Suprapubic skin (tissue), 4 donors: ENCODE data around the gene TNNC1. TPM values are rescaled to one million over a fixed set of nuclear protein-coding genes. Genes with fewer than 3 reads are reported as not detected.

Experiments
- DNase-seq, 2 donors: peaks; one replicate each; pipeline ENCODE4 v3.0.0-alpha.2; 2019; ENCODE audit warnings: low spot score in 2 of 2
- H3K27ac ChIP-seq: fragments of 200-600 bp; sonication (generic); one replicate; pipeline ENCODE4 v1.5.1; 2019
- H3K27me3 ChIP-seq: fragments of 200-600 bp; sonication (generic); one replicate; pipeline ENCODE4 v1.5.1; 2019
- H3K36me3 ChIP-seq: fragments of 200-600 bp; sonication (generic); one replicate; pipeline ENCODE4 v1.5.1; 2019
- H3K4me1 ChIP-seq: fragments of 200-600 bp; sonication (generic); one replicate; pipeline ENCODE4 v1.5.1; 2019
- H3K4me3 ChIP-seq: fragments of 200-600 bp; sonication (generic); one replicate; pipeline ENCODE4 v1.5.1; 2019; ENCODE audit warnings: mild to moderate bottlenecking
- H3K9me3 ChIP-seq: fragments of 200-600 bp; sonication (generic); one replicate; pipeline ENCODE4 v1.5.1; 2019
- CTCF ChIP-seq, 2 donors: fragments of 200-600 bp in 1 of 2; fragments of 450-650 bp in 1 of 2; sonication (generic) in 1 of 2; IDR thresholded peaks; one replicate each; pipeline ENCODE4 v1.5.1; 2016 to 2019; ENCODE audit warnings: antibody characterized with exemption in 2 of 2, mild to moderate bottlenecking in 1 of 2, moderate library complexity in 1 of 2
- EP300 ChIP-seq: sonication (generic); formaldehyde crosslinking; IDR thresholded peaks from one replicate; pipeline ENCODE4 v1.6.1; 2017; ENCODE audit warnings: antibody characterized with exemption
- POLR2A ChIP-seq, 2 donors: fragments of 450-650 bp; IDR thresholded peaks; one replicate each; pipeline ENCODE4 v1.6.1; 2017; ENCODE audit warnings: antibody characterized with exemption in 2 of 2, mild to moderate bottlenecking in 2 of 2, moderate library complexity in 2 of 2
- POLR2AphosphoS5 ChIP-seq, 3 donors: sonication (generic); formaldehyde crosslinking; IDR thresholded peaks; one replicate each; pipeline ENCODE4 v1.6.1; 2017; ENCODE audit warnings: antibody characterized with exemption in 3 of 3
- WGBS: methylation state at CpG from one replicate; pipeline ENCODE4 v1.1.5; 2018; 5-methylcytosine and 5-hydroxymethylcytosine counted together
- total RNA-seq, 4 donors: library from RNA; depleted of rRNA; stranded (reverse); fragments of >200 nt; gene quantifications; one replicate each; pipeline ENCODE4 v1.1.0, GENCODE V29; 2016

Gene TNNC1
- total RNA-seq, 4 donors from 2014 or later: 1.4 to 15.9 (median 8.4) TPM

- no peaks in the 10 kb centered on the region for H3K27me3 ChIP-seq
- H3K4me3 ChIP-seq: no peak overlapping the region
- 52% methylated on average over 10 of the region's 10 CpGs for WGBS
- H3K4me1 ChIP-seq: peaks cover 76% of the 10 kb centered on the region
- no peak for TF ChIP-seq POLR2A (IDR thresholded peaks at IDR 0.05)
- TF ChIP-seq CTCF (IDR thresholded peaks at IDR 0.05): no peak
- TF ChIP-seq EP300: no peak
- no peak for TF ChIP-seq POLR2AphosphoS5 (IDR thresholded peaks at IDR 0.05)
- H3K36me3 ChIP-seq: no peaks in the 10 kb centered on the region
- peak in 1 of 2 donors; percentile 53 for DNase-seq
- no peaks in the 10 kb centered on the region for H3K9me3 ChIP-seq
- H3K27ac ChIP-seq: peak overlapping the region; percentile 60
These were observed 20.4 kb downstream of the TNNC1 start for GRCh38 chr3:52433328-52433995.

- Histone ChIP-seq H3K36me3 (no peaks in the 10 kb centered on the region), H3K4me1 (peaks cover 68% of the 10 kb centered on the region), H3K27ac (peak overlapping the region; percentile 60), H3K4me3 (no peak overlapping the region), H3K9me3 (no peaks in the 10 kb centered on the region), H3K27me3 (no peaks in the 10 kb centered on the region)
- DNase-seq: peak in 1 of 2 donors; percentile 64
- TF ChIP-seq POLR2AphosphoS5 (IDR thresholded peaks at IDR 0.05) (no peak), CTCF (IDR thresholded peaks at IDR 0.05) (no peak), EP300 (no peak), POLR2A (IDR thresholded peaks at IDR 0.05) (no peak)
- 56% methylated on average over 4 of the region's 4 CpGs for WGBS
These were observed 21.1 kb downstream of the TNNC1 start for GRCh38 chr3:52432691-52433141.

GRCh38 chr3:52432225-52432624, 21.6 kb downstream of the TNNC1 start:
- Histone ChIP-seq H3K9me3 (no peaks in the 10 kb centered on the region), H3K4me1 (peaks cover 63% of the 10 kb centered on the region), H3K27me3 (no peaks in the 10 kb centered on the region), H3K4me3 (no peak overlapping the region), H3K36me3 (no peaks in the 10 kb centered on the region), H3K27ac (peak overlapping the region; percentile 15)
- 69% methylated on average over 6 of the region's 6 CpGs for WGBS
- DNase-seq: no peak
- TF ChIP-seq POLR2AphosphoS5 (IDR thresholded peaks at IDR 0.05): no peak
- no peak for TF ChIP-seq EP300
- no peak for TF ChIP-seq POLR2A (IDR thresholded peaks at IDR 0.05)
- no peak for TF ChIP-seq CTCF (IDR thresholded peaks at IDR 0.05)

- Histone ChIP-seq H3K36me3 (no peaks in the 10 kb centered on the region), H3K4me1 (peaks cover 58% of the 10 kb centered on the region), H3K9me3 (no peaks in the 10 kb centered on the region), H3K4me3 (no peak overlapping the region), H3K27me3 (no peaks in the 10 kb centered on the region), H3K27ac (peak overlapping the region; percentile 15)
- TF ChIP-seq CTCF (IDR thresholded peaks at IDR 0.05) (no peak), EP300 (no peak), POLR2AphosphoS5 (IDR thresholded peaks at IDR 0.05) (no peak)
- WGBS: 63% methylated on average over 10 of the region's 10 CpGs
- DNase-seq: peak in 1 of 2 donors; percentile 44
These were observed 22.2 kb downstream of the TNNC1 start for GRCh38 chr3:52431459-52432223.

GRCh38 chr3:52430416-52430810, 23.4 kb downstream of the TNNC1 start:
- no peak for TF ChIP-seq CTCF (IDR thresholded peaks at IDR 0.05)
- no peak for TF ChIP-seq POLR2A (IDR thresholded peaks at IDR 0.05)
- no peak for TF ChIP-seq POLR2AphosphoS5 (IDR thresholded peaks at IDR 0.05)
- no peak for TF ChIP-seq EP300
- H3K27me3 ChIP-seq: no peaks in the 10 kb centered on the region
- H3K27ac ChIP-seq: no peak overlapping the region
- WGBS: 95% methylated on average over 9 of the region's 9 CpGs
- no peaks in the 10 kb centered on the region for H3K9me3 ChIP-seq
- no peaks in the 10 kb centered on the region for H3K36me3 ChIP-seq
- peaks cover 49% of the 10 kb centered on the region for H3K4me1 ChIP-seq
- H3K4me3 ChIP-seq: no peak overlapping the region
- peak in 1 of 2 donors; percentile 32 for DNase-seq
